AG09309 (cell line): ENCODE results near the gene MECR.

Source experiments
- DNase-seq: peaks from one replicate; pipeline ENCODE4 v3.0.0-alpha.2; 2010; ENCODE audit warnings: low read depth
- H3K4me3 ChIP-seq: 2 replicates; pipeline ENCODE4 v1.5.1; 2011; ENCODE audit warnings: mild to moderate bottlenecking, low read depth, low read length, moderate library complexity; ENCODE audit not compliant: control insufficient read depth
- CTCF ChIP-seq: IDR thresholded peaks from 2 replicates; pipeline ENCODE4 v1.5.1; 2011; ENCODE audit warnings: mild to moderate bottlenecking, low read depth, low read length, inconsistent platforms; ENCODE audit not compliant: insufficient read depth, control insufficient read depth; ENCODE audit errors: missing control alignments

The MECR gene

DNA sequence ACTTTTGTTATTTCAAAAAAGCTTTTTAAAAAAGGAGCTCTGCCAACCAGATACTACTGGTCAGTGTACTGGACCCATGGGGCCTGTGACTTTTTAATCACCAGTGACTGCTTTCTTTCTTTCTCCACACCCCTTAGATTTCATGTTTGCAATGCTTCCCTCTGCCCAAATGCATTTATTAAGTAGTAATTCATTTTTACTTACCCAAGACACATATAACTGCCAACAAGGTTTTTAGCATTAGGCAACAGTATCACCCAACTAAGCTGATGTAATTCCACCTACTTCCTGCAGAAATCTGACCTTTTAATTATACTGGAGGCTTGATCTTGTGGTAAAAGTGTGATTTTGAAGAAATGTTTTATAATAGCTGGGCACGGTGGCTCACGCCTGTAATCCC is 12.5 kb downstream of the MECR start:
- no peak overlapping the region for H3K4me3 ChIP-seq
- TF ChIP-seq CTCF = no peak
- peak; percentile 67 for DNase-seq

- DNase-seq = no peak
- H3K4me3 ChIP-seq = no peak overlapping the region
- no peak for TF ChIP-seq CTCF
Observed at GRCh38 chr1:29217633-29218032, 13.1 kb downstream of the MECR start.

DNA sequence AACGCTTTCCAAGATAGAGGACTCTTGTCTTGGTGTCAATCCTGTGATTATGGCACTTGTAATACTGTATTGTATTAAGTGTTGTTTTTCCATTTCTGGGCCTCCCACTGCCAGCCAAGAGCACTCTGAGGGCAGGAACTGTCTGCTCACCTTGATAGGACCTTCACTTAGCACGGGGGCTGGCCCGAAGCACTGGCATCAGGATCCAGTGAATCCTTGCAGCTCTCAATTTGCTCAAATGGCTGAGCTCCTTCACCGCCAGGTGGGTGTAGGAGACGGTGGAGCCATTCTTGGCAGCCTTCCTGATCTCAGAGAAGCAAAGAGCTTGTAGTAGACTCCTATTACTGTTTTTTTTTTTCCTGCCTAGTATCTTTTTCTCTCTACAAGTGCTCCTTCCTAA is 17.7 kb downstream of the MECR start:
- H3K4me3 ChIP-seq = no peak overlapping the region
- no peak for TF ChIP-seq CTCF
- no peak for DNase-seq

DNA sequence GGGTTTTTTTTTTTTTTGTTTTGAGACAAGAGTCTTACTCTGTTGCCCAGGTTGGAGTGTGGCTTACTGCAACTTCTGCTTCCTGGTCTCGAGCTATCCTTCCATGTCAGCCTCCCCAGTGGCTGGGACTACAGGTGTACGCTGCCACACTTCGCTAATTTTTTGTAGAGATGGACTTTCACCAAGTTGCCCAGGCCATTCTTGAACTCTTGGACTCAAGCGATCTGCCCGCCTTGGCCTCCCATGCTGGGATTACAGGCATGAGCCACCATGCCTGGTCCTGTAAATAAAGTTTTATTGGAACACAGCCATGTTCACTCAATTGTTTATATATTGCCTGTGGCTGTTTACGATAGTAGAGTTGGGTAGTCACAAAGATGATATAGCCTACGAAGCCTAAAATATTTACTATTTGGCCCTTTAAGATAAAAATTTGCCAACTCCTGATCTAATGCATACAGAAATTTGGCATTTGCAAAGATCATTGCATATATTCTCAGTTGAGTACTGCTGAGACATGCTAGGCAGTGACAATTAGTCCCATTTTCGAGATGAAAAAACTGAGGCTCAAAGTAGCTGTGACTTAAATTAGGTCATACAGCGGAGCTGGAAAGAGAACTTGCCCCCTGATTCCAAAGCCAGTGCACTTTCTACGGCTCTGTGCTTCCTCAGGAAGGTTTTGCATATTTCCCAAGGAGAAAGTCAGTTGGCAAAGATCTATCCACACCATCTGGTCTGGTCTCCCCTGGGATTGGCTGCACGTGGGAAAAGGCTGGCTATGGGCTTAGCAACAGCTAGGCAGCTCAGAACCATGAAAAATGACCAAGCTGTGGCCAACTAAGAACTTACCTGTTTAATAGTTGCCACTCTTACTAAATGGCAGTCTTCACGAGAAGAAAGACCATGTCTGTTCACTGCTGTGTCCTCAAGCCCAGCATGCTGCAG is 19.4 kb downstream of the MECR start:
- DNase-seq = no peak
- no peak for TF ChIP-seq CTCF
- no peak overlapping the region for H3K4me3 ChIP-seq

- no peak for DNase-seq
- no peak for TF ChIP-seq CTCF
- H3K4me3 ChIP-seq = no peak overlapping the region
Observed at GRCh38 chr1:29210278-29211085, 20.3 kb downstream of the MECR start.

DNA sequence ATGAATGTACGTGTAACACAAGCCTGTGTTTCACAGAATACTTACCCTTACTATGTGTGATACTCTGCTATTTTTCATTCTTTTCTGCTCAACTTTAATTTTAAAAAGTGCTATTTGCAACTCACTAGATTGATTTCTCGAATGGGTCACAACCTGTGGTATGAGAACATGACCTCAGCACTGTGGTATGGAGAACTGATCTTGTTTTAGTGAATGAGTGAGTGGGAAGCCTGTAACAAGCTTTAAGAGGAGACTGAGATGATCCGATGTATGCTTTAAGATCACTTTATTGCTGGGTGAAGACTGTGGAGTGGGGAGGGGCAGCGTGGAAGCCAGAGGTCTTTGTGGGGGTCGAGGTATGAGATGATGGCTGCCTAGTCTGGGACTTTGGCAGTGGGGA is 21.6 kb downstream of the MECR start:
- TF ChIP-seq CTCF = no peak
- no peak overlapping the region for H3K4me3 ChIP-seq
- no peak for DNase-seq
